MCF 10A (cell line): ENCODE results near the gene LSM7. TPM values are rescaled to one million over a fixed set of nuclear protein-coding genes. Genes with fewer than 3 reads are reported as not detected.

ENCODE experiments used
- BruUV-seq: library from RNA; stranded (reverse); fragments of 400-500 nt; replicated peaks from 2 replicates; lab custom pipeline; 2021; lab: Mats Ljungman, UMichigan
- CTCF ChIA-PET: fragments of 300-600 bp; sonication (Branson Sonifier 250); formaldehyde crosslinking; extraction: SDS; loops from one replicate; lab custom pipeline; 2021; ENCODE audit warnings: antibody characterized with exemption, inconsistent platforms; lab: Yijun Ruan, JAX
- POLR2A ChIA-PET: fragments of 300-600, 350-650 bp; sonication (Branson Sonifier 250); formaldehyde crosslinking; extraction: SDS; loops from one replicate; lab custom pipeline; 2020; ENCODE audit warnings: antibody characterized with exemption, inconsistent platforms; lab: Yijun Ruan, JAX
- DNase-seq: peaks from one replicate; pipeline ENCODE4 v3.0.0-alpha.2; 2018; ENCODE audit not compliant: unreplicated experiment
- H3K27ac Mint-ChIP-seq: one replicate; pipeline ENCODE4 v1.8.0; 2022; ENCODE audit warnings: mild to moderate bottlenecking, low read depth, mixed read lengths; ENCODE audit not compliant: unreplicated experiment
- H3K27me3 Mint-ChIP-seq: one replicate; pipeline ENCODE4 v1.8.0; 2022; ENCODE audit warnings: mixed read lengths; ENCODE audit not compliant: insufficient read depth, unreplicated experiment
- H3K36me3 Mint-ChIP-seq: one replicate; pipeline ENCODE4 v1.8.0; 2022; ENCODE audit warnings: mild to moderate bottlenecking, moderate library complexity, mixed read lengths; ENCODE audit not compliant: insufficient read depth, unreplicated experiment
- H3K4me1 Mint-ChIP-seq: one replicate; pipeline ENCODE4 v1.8.0; 2022; ENCODE audit warnings: mixed read lengths; ENCODE audit not compliant: insufficient read depth, unreplicated experiment
- H3K4me3 Mint-ChIP-seq: one replicate; pipeline ENCODE4 v1.8.0; 2022; ENCODE audit warnings: mild to moderate bottlenecking, moderate library complexity, mixed read lengths; ENCODE audit not compliant: unreplicated experiment
- H3K9me3 Mint-ChIP-seq: one replicate; pipeline ENCODE4 v1.8.0; 2022; ENCODE audit warnings: mixed read lengths; ENCODE audit not compliant: unreplicated experiment
- intact Hi-C: fragments of 100-400 bp; cut with micrococcal nuclease; formaldehyde crosslinking; loops from 2 replicates; pipeline ENCODE4 v1.14.1; 2022
- total RNA-seq: library from RNA; stranded (reverse); gene quantifications from 2 replicates; pipeline ENCODE4 v1.2.3, GENCODE V29; 2022
- TF ChIP-seq, protein P1 (sequence below): fragments of 200-600 bp; IDR thresholded peaks from one replicate; pipeline ENCODE4 v1.8.0; 2022; ENCODE audit warnings: antibody characterized with exemption, mild to moderate bottlenecking; ENCODE audit not compliant: unreplicated experiment

LSM7 gene
- total RNA-seq, 1 experiment from 2014 or later: 135 TPM

DNA sequence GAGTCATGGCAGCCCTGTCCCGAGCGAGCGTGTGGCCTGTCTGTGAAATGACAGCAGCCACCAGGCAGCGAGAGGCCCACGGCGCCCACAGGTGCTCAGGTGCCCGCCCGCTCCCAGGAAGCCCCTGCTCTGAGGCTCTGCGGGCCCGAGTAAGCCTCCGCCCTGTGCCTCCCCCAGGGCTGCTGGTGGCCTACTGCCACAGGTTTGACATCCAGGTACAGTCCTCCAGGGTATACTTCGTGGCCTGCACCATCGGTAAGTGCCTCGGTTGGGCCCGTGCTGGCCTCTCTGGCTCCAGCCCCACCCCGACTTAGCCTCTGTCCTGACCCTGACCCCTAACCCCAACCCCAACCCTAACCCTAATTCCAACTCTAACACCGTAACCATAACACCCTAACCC, 16.7 kb upstream of the LSM7 start:
- CTCF ChIA-PET: no interaction called here
- DNase-seq: no peak
- Mint-ChIP-seq H3K27me3 (no peaks in the 10 kb centered on the region), H3K9me3 (no peaks in the 10 kb centered on the region), H3K27ac (no peak overlapping the region), H3K4me3 (no peak overlapping the region), H3K36me3 (peaks cover 6% of the 10 kb centered on the region), H3K4me1 (peaks cover 7% of the 10 kb centered on the region)
- no TSS peak for BruUV-seq
- POLR2A ChIA-PET: no interaction called here
- TF ChIP-seq, protein P1, sequence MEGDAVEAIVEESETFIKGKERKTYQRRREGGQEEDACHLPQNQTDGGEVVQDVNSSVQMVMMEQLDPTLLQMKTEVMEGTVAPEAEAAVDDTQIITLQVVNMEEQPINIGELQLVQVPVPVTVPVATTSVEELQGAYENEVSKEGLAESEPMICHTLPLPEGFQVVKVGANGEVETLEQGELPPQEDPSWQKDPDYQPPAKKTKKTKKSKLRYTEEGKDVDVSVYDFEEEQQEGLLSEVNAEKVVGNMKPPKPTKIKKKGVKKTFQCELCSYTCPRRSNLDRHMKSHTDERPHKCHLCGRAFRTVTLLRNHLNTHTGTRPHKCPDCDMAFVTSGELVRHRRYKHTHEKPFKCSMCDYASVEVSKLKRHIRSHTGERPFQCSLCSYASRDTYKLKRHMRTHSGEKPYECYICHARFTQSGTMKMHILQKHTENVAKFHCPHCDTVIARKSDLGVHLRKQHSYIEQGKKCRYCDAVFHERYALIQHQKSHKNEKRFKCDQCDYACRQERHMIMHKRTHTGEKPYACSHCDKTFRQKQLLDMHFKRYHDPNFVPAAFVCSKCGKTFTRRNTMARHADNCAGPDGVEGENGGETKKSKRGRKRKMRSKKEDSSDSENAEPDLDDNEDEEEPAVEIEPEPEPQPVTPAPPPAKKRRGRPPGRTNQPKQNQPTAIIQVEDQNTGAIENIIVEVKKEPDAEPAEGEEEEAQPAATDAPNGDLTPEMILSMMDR: no peak
- intact Hi-C loops: no loop called here

DNA sequence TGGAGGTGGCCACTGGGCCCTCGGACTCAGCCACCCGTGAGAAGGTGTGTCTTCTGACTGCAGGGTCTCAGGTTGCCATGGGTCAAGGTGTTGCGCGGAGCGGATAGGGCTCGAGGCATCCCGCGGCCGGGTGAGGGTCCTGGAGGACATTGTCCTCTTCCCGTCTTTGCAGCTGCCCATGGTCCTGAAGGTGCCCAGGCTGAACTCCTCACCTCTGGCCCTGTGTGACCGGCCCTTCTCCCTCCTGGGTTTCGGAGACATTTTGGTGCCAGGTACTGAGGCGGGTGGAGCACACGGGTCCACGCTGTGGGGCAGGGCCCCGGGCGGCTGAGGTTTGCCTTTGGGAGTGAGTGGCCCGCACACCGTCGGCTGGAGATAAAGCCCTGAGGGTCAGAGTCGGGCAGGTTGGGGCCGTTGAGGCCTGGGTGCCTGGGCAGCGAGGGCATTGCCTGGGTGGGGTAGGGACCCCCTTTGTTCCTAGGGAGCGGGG, 16.0 kb upstream of the LSM7 start:
- POLR2A ChIA-PET: no interaction called here

DNA sequence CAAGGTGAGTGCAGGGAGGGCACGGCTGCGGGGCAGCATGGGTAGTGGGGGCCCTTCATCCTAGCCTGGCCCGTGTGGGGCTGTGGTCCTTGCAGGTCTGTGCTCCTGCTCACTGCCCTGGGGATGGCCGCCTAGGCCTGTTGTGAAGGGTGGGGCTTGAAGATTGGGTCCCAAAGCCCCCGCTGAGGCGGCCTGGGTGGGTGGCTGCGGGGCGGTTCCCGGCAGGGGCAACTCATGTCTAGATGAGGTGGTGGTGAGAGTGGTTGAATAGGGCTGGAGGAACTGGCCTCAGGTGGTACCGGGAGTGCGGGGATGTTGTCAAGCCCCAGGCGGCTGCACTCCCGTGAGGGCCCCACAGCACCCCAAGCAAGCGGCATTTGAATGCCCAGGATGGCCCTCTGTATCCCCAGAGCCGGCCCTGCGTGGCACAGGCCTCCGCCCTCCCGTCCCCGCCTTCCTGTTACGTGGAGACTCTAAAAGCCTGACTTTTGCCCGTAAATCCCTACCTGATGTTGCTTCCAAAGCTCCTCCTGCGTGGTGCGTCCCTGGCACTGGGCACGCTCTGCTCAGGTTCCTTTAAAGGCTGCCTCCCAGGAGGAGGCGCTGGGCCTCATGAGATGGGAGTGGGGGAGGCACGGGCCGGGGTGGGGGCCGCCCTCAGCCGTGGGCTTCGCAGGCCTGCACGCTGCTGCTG, 15.1 kb upstream of the LSM7 start:
- no peak for DNase-seq
- Mint-ChIP-seq H3K27me3 (no peaks in the 10 kb centered on the region), H3K36me3 (peaks cover 8% of the 10 kb centered on the region), H3K27ac (no peak overlapping the region), H3K4me3 (no peak overlapping the region), H3K4me1 (peaks cover 7% of the 10 kb centered on the region), H3K9me3 (no peaks in the 10 kb centered on the region)
- no TSS peak for BruUV-seq
- CTCF ChIA-PET: no interaction called here
- TF ChIP-seq, protein P1: no peak
- intact Hi-C loops: no loop called here
- POLR2A ChIA-PET: no interaction called here

More for the DNA sequence above, 16.0 kb upstream of the LSM7 start:
- no TSS peak for BruUV-seq
- Mint-ChIP-seq H3K27ac (no peak overlapping the region), H3K27me3 (no peaks in the 10 kb centered on the region), H3K36me3 (peaks cover 6% of the 10 kb centered on the region), H3K4me3 (no peak overlapping the region), H3K4me1 (peaks cover 7% of the 10 kb centered on the region), H3K9me3 (no peaks in the 10 kb centered on the region)
- TF ChIP-seq, protein P1: no peak
- no peak for DNase-seq
- CTCF ChIA-PET: no interaction called here
- intact Hi-C loops: no loop called here

DNA sequence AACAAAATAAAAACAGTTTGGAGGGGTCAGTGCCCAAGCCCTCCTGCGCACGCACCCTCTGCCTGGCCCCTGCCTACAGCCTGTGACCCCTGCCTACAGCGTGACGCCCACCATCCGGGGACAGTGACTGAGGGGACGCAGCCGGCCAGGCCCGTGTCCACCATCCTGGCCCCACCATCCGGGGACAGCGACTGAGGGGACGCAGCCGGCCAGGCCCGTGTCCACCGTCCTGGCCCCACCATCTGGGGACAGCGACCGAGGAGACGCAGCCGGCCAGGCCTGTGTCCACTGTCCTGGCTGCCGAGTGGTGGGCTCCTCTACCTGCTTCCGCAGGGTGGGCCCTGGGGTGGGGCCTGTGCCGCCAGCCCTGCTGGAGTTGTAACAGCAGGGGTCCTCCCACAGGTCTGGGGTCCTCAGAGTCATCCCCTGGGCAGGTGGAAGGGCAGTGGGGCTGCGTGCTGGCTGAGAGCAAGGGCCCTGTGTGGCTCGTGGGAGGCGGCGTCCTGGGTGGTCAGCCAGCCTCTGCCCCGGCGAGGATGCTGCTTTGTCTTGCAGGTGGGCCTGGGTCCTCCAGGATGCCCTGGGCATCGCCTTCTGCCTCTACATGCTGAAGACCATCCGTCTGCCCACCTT, 14.4 kb upstream of the LSM7 start:
- no TSS peak for BruUV-seq
- H3K36me3 Mint-ChIP-seq: peaks cover 13% of the 10 kb centered on the region
- no peak overlapping the region for H3K4me3 Mint-ChIP-seq
- TF ChIP-seq, protein P1: no peak
- POLR2A ChIA-PET: interaction anchor here (0.6 kb wide), 1 partner anchor 85 kb away, joined by 4 read pairs; no protein-coding TSS in a partner anchor
- H3K27ac Mint-ChIP-seq: no peak overlapping the region
- H3K4me1 Mint-ChIP-seq: peaks cover 7% of the 10 kb centered on the region
- H3K9me3 Mint-ChIP-seq: no peaks in the 10 kb centered on the region
- intact Hi-C loops: no loop called here
- DNase-seq: no peak
- CTCF ChIA-PET: no interaction called here
- no peaks in the 10 kb centered on the region for H3K27me3 Mint-ChIP-seq
